GM19025 (cell line): ENCODE measurements around the gene XDH.

Source experiments
- ATAC-seq: cut with Tn5 transposase; IDR thresholded peaks from one replicate; pipeline ENCODE4 v1.9.1; 2021; ENCODE audit warnings: mild to moderate bottlenecking, low read depth, moderate library complexity; ENCODE audit not compliant: unreplicated experiment

Gene XDH

GRCh38 chr2:31404827-31405226, 9.7 kb downstream of the XDH start:
- no peak for ATAC-seq

- no peak for ATAC-seq
Observed at GRCh38 chr2:31404302-31404701, 10.2 kb downstream of the XDH start.

- ATAC-seq: no peak
Observed at GRCh38 chr2:31402388-31402787, 12.2 kb downstream of the XDH start.

- no peak for ATAC-seq
Observed at GRCh38 chr2:31401580-31401979, 13.0 kb downstream of the XDH start.

- no peak for ATAC-seq
Observed at GRCh38 chr2:31398881-31399280, 15.7 kb downstream of the XDH start.

- ATAC-seq: no peak
Observed at GRCh38 chr2:31397094-31397493, 17.4 kb downstream of the XDH start.

- ATAC-seq: no peak
Observed at GRCh38 chr2:31390324-31390723, 24.2 kb downstream of the XDH start.

- no peak for ATAC-seq
Observed at GRCh38 chr2:31388736-31389135, 25.8 kb downstream of the XDH start.

- ATAC-seq: no peak
Observed at GRCh38 chr2:31387850-31388249, 26.7 kb downstream of the XDH start.

- ATAC-seq: no peak
Observed at GRCh38 chr2:31386648-31387047, 27.9 kb downstream of the XDH start.

GRCh38 chr2:31386172-31386571, 28.4 kb downstream of the XDH start:
- no peak for ATAC-seq

- no peak for ATAC-seq
Observed at GRCh38 chr2:31384771-31385276, 29.7 kb downstream of the XDH start.

- no peak for ATAC-seq
Observed at GRCh38 chr2:31384351-31384750, 30.2 kb downstream of the XDH start.

GRCh38 chr2:31383471-31384153, 30.9 kb downstream of the XDH start:
- ATAC-seq: no peak

GRCh38 chr2:31382452-31383120, 32.0 kb downstream of the XDH start:
- no peak for ATAC-seq

- no peak for ATAC-seq
Observed at GRCh38 chr2:31381601-31382000, 32.9 kb downstream of the XDH start.

GRCh38 chr2:31380243-31380642, 34.3 kb downstream of the XDH start:
- ATAC-seq: no peak

- ATAC-seq: no peak
Observed at GRCh38 chr2:31379747-31380146, 34.8 kb downstream of the XDH start.

GRCh38 chr2:31378791-31379501, 35.6 kb downstream of the XDH start:
- ATAC-seq: no peak

GRCh38 chr2:31378389-31378788, 36.2 kb downstream of the XDH start:
- no peak for ATAC-seq

- ATAC-seq: no peak
Observed at GRCh38 chr2:31373127-31373526, 41.4 kb downstream of the XDH start.
